PC-3 (cell line): Measurements from ENCODE around the gene TTC28. TPM values are rescaled to one million over a fixed set of nuclear protein-coding genes. Genes with fewer than 3 reads are reported as not detected.

ENCODE experiments used
- ATAC-seq: fragments of 200-7000 bp; cut with Tn5 transposase; 2 replicates; pipeline ENCODE4 v1.9.1; 2020; ENCODE audit warnings: mild to moderate bottlenecking, moderate library complexity
- BruUV-seq: library from RNA; stranded (reverse); fragments of 400-500 nt; replicated peaks from 2 replicates; lab custom pipeline; 2021; lab: Mats Ljungman, UMichigan
- CTCF ChIA-PET: fragments of 300-600 bp; sonication (Branson Sonifier 250); formaldehyde crosslinking; loops from one replicate; lab custom pipeline; 2022; ENCODE audit warnings: antibody characterized with exemption; lab: Charles Lee
- POLR2A ChIA-PET: fragments of 300-600 bp; sonication (Branson Sonifier 250); formaldehyde crosslinking; loops from one replicate; lab custom pipeline; 2022; ENCODE audit warnings: antibody characterized with exemption; ENCODE audit not compliant: unreplicated experiment; lab: Charles Lee
- DNase-seq: peaks from one replicate; pipeline ENCODE4 v3.0.0-alpha.2; 2015
- H2AFZ ChIP-seq: fragments of 300-600 bp; sonication (generic); 2 replicates; pipeline ENCODE4 v1.6.0; 2016; ENCODE audit warnings: antibody characterized with exemption, low read length
- H3F3A ChIP-seq: fragments of 300-600 bp; sonication (generic); one replicate; pipeline ENCODE4 v1.6.0; 2017; ENCODE audit warnings: antibody characterized with exemption, low read length, control low read depth, mild to moderate bottlenecking; ENCODE audit not compliant: unreplicated experiment
- H3K27ac ChIP-seq: fragments of 300-600 bp; sonication (generic); 2 replicates; pipeline ENCODE4 v1.5.1; 2016; ENCODE audit warnings: mild to moderate bottlenecking, low read length
- H3K27me3 ChIP-seq: fragments of 300-600 bp; sonication (generic); 2 replicates; pipeline ENCODE4 v1.6.1; 2016; ENCODE audit warnings: low read length, mixed read lengths
- H3K36me3 ChIP-seq: fragments of 300-600 bp; sonication (generic); 2 replicates; pipeline ENCODE4 v1.6.1; 2016; ENCODE audit warnings: low read depth, mixed run types, low read length, mixed read lengths
- H3K4me1 ChIP-seq: fragments of 300-600 bp; sonication (generic); 2 replicates; pipeline ENCODE4 v1.5.1; 2016; ENCODE audit warnings: low read length; ENCODE audit not compliant: insufficient read depth
- H3K4me2 ChIP-seq: fragments of 300-600 bp; sonication (generic); 2 replicates; pipeline ENCODE4 v1.6.0; 2016; ENCODE audit warnings: low read length
- H3K4me3 ChIP-seq: fragments of 300-600 bp; sonication (generic); 2 replicates; pipeline ENCODE4 v1.5.1; 2016; ENCODE audit warnings: mild to moderate bottlenecking, low read length, mixed read lengths
- H3K79me2 ChIP-seq: fragments of 300-600 bp; sonication (generic); 2 replicates; pipeline ENCODE4 v1.6.1; 2017; ENCODE audit warnings: low read length, mixed read lengths
- H3K9ac ChIP-seq: fragments of 300-600 bp; sonication (generic); 2 replicates; pipeline ENCODE4 v1.6.0; 2016; ENCODE audit warnings: mild to moderate bottlenecking, low read length
- H3K9me2 ChIP-seq: fragments of 300-600 bp; sonication (generic); replicated peaks from 2 replicates; pipeline ENCODE4 v1.6.1; 2016; ENCODE audit warnings: mixed run types, low read length, mixed read lengths
- H3K9me3 ChIP-seq: fragments of 300-600 bp; sonication (generic); 2 replicates; pipeline ENCODE4 v1.6.1; 2016; ENCODE audit warnings: low read length, mixed read lengths
- H4K20me1 ChIP-seq: fragments of 300-600 bp; sonication (generic); 2 replicates; pipeline ENCODE4 v1.6.1; 2016; ENCODE audit warnings: low read length, mixed read lengths
- EZH2 ChIP-seq: fragments of 300-600 bp; sonication (generic); IDR thresholded peaks from one replicate; pipeline ENCODE4 v1.6.1; 2017; ENCODE audit warnings: antibody characterized with exemption, mild to moderate bottlenecking, low read length; ENCODE audit not compliant: unreplicated experiment
- EZH2phosphoT487 ChIP-seq: fragments of 300-600 bp; sonication (generic); IDR thresholded peaks from 2 replicates; pipeline ENCODE4 v1.6.1; 2018; ENCODE audit warnings: mild to moderate bottlenecking, antibody characterized with exemption, low read length, borderline replicate concordance
- intact Hi-C: fragments of 100-400 bp; cut with micrococcal nuclease; formaldehyde crosslinking; loops from 2 replicates; pipeline ENCODE4 v1.9.0; 2023
- total RNA-seq: library from RNA; depleted of rRNA; stranded (reverse); fragments of >200 nt; gene quantifications from 2 replicates; pipeline ENCODE4 v1.2.3, GENCODE V29; 2014
- TF ChIP-seq, protein P1 (sequence below): fragments of 300-600 bp; sonication (generic); conservative IDR thresholded peaks from 2 replicates; pipeline ENCODE4 v1.5.1; 2017; ENCODE audit warnings: antibody characterized with exemption, low read depth, mild to moderate bottlenecking, low read length

Gene TTC28
- total RNA-seq, 1 experiment from 2014 or later: 6.3 TPM

DNA sequence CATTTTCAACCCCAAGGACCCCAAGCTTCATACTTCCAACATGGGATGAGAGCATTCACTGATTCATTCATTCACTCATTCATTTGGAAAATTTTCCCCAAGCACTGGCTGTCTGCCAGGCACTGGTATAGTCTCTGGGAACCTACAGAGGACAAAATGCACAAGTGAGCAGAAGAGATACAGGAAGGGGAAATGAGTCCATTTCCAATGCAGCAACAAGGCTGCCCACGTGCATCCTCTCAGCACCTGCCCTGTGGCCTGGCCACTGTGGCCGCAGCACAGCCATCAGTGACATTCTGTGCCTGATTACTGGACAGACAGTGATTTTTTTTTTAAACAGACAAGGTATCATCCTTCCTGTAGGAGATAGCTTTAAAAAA lies 664.6 kb downstream of the TTC28 start:
- TF ChIP-seq EZH2 (no peak), EZH2phosphoT487 (no peak)
- TF ChIP-seq, protein P1, sequence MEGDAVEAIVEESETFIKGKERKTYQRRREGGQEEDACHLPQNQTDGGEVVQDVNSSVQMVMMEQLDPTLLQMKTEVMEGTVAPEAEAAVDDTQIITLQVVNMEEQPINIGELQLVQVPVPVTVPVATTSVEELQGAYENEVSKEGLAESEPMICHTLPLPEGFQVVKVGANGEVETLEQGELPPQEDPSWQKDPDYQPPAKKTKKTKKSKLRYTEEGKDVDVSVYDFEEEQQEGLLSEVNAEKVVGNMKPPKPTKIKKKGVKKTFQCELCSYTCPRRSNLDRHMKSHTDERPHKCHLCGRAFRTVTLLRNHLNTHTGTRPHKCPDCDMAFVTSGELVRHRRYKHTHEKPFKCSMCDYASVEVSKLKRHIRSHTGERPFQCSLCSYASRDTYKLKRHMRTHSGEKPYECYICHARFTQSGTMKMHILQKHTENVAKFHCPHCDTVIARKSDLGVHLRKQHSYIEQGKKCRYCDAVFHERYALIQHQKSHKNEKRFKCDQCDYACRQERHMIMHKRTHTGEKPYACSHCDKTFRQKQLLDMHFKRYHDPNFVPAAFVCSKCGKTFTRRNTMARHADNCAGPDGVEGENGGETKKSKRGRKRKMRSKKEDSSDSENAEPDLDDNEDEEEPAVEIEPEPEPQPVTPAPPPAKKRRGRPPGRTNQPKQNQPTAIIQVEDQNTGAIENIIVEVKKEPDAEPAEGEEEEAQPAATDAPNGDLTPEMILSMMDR: no peak
- CTCF ChIA-PET: no interaction called here

DNA sequence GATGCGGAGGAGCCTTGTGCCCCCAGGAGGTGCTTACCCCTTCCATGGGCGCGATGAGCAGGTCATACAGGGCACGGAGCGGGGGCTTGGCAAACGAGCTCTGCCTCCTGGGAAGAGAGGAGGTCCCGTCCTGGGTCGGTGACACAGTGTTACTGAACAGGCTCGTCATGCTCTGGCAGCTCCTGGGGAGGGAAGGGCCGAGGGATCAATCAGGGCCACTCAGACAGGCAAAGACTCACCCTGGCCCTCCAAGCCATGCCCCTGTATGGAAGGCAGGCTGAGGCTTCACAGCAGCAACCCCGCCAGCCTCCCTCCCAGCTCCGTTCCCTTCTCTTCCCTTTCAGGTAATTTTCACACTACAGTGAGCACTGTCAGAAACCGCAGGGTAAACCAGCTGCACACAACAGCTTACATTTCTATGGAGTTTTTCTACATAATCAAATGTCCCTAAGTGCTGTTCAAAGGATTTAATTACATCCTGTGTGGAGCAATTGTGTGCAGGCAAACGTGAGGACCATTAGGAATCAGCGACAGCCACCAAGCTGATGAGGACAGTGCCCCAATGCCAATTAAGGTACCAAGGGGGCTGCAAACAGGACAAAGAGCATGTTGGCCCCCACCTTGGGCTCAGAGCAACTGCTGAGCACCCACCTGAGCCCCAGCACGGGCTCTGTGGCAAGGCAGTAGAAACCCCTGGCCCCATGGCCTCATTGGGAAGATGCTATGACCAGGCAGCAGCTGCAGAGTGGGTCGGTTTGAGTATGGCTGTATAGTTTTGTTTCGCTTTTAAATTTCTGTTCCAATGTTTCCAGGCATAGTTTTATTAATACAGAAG lies 665.2 kb downstream of the TTC28 start:
- no TSS peak for BruUV-seq
- ATAC-seq (no peak), DNase-seq (no peak)
- CTCF ChIA-PET: no interaction called here
- Histone ChIP-seq H3K27me3 (no peaks in the 10 kb centered on the region), H3K79me2 (no peaks in the 10 kb centered on the region), H3K4me1 (peaks cover 9% of the 10 kb centered on the region), H3K36me3 (no peaks in the 10 kb centered on the region), H3K4me3 (no peak overlapping the region), H3K9me3 (no peaks in the 10 kb centered on the region), H2AFZ (no peak overlapping the region), H4K20me1 (no peaks in the 10 kb centered on the region), H3K4me2 (no peak overlapping the region), H3F3A (no peaks in the 10 kb centered on the region), H3K9me2 (no peaks in the 10 kb centered on the region), H3K9ac (no peak overlapping the region), H3K27ac (no peak overlapping the region)
- TF ChIP-seq, protein P1: no peak
- TF ChIP-seq EZH2phosphoT487 (no peak), EZH2 (no peak)
- intact Hi-C loops: no loop called here
- POLR2A ChIA-PET: no interaction called here

More for the DNA sequence above, 664.6 kb downstream of the TTC28 start:
- Histone ChIP-seq H3K4me1 (peaks cover 13% of the 10 kb centered on the region), H3K27me3 (no peaks in the 10 kb centered on the region), H3K9me2 (no peaks in the 10 kb centered on the region), H3K9me3 (no peaks in the 10 kb centered on the region), H3K9ac (no peak overlapping the region), H4K20me1 (0 out of 2 replicates have a peak, but pooled peaks cover 3% of the 10 kb centered on the region), H3K36me3 (no peaks in the 10 kb centered on the region), H3K4me3 (no peak overlapping the region), H3K27ac (no peak overlapping the region), H2AFZ (no peak overlapping the region), H3K4me2 (no peak overlapping the region), H3K79me2 (no peaks in the 10 kb centered on the region), H3F3A (no peaks in the 10 kb centered on the region)
- DNase-seq (no peak), ATAC-seq (no peak)
- POLR2A ChIA-PET: no interaction called here
- BruUV-seq: no TSS peak
- intact Hi-C loops: no loop called here

DNA sequence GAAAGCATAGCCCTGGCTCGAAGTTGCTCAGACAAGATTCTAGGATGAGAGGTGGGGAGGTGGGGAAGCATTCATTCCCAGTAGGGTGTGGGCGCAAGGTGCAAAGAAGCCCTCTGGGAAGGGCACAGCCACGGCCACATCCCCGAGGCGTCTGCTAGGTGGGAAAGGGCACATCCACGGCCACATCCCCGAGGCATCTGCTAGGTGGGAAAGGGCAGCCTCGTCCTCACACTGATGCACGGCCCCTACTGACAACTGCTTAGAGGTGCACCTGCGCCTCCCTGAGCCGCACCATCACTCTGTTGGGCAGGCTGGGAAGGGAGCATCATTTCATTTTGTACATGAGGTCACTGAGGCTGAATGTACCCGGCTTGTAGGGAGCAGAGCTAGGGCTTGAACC lies 666.0 kb downstream of the TTC28 start:
- no peaks in the 10 kb centered on the region for H3K9me2 ChIP-seq
- H3K9ac ChIP-seq: no peak overlapping the region
- H3K4me3 ChIP-seq: no peak overlapping the region
- BruUV-seq: no TSS peak
- H2AFZ ChIP-seq: no peak overlapping the region
- H3K4me1 ChIP-seq: 0 out of 2 replicates have a peak, but pooled peaks cover 1% of the 10 kb centered on the region
- CTCF ChIA-PET: no interaction called here
- no peaks in the 10 kb centered on the region for H3K27me3 ChIP-seq
- intact Hi-C loops: no loop called here
- no peaks in the 10 kb centered on the region for H4K20me1 ChIP-seq
- DNase-seq: no peak
- H3K79me2 ChIP-seq: no peaks in the 10 kb centered on the region
- H3K4me2 ChIP-seq: no peak overlapping the region
- H3K27ac ChIP-seq: no peak overlapping the region
- no peaks in the 10 kb centered on the region for H3K36me3 ChIP-seq
- POLR2A ChIA-PET: no interaction called here
- no peaks in the 10 kb centered on the region for H3F3A ChIP-seq
- TF ChIP-seq EZH2phosphoT487 (no peak), EZH2 (no peak)
- TF ChIP-seq, protein P1: no peak
- no peak for ATAC-seq
- H3K9me3 ChIP-seq: no peaks in the 10 kb centered on the region
